Transverse colon (tissue), 4 donors: Measurements from ENCODE around the gene PLCD1. TPM values are rescaled to one million over a fixed set of nuclear protein-coding genes. Genes with fewer than 3 reads are reported as not detected.

Source experiments
- DNase-seq: peaks from one replicate; pipeline ENCODE4 v3.0.0-alpha.2; 2019
- H3K27ac ChIP-seq, 4 donors: fragments of 200-600 bp; sonication (generic); 2 replicates each; pipeline ENCODE4 v1.5.1; 2016 to 2018; ENCODE audit warnings: inconsistent platforms in 4 of 4
- H3K27me3 ChIP-seq: fragments of 200-600 bp; sonication (generic); 2 replicates; pipeline ENCODE4 v1.5.1; 2017; ENCODE audit warnings: inconsistent platforms
- H3K36me3 ChIP-seq, 4 donors: fragments of 200-600 bp; sonication (generic); 2 replicates each; pipeline ENCODE4 v1.5.1; 2017 to 2019; ENCODE audit warnings: inconsistent platforms in 4 of 4
- H3K4me1 ChIP-seq, 4 donors: fragments of 200-600 bp; sonication (generic); 2 replicates each; pipeline ENCODE4 v1.5.1; 2017 to 2020; ENCODE audit warnings: inconsistent platforms in 4 of 4
- H3K4me3 ChIP-seq, 4 donors: fragments of 200-600 bp; sonication (generic); 1 replicate in 1 of 4; 2 replicates in 3 of 4; pipeline versions ENCODE4 v1.5.1 to v1.6.1; 2017 to 2019; ENCODE audit warnings: inconsistent platforms in 4 of 4
- H3K9me3 ChIP-seq, 2 donors: fragments of 200-600 bp; sonication (generic); 2 replicates each; pipeline ENCODE4 v1.5.1; 2017 to 2019; ENCODE audit warnings: inconsistent platforms in 2 of 2
- EP300 ChIP-seq: sonication (generic); formaldehyde crosslinking; IDR thresholded peaks from one replicate; pipeline ENCODE4 v1.6.1; 2017; ENCODE audit warnings: antibody characterized with exemption, low read depth
- POLR2A ChIP-seq: fragments of 450-650 bp; IDR thresholded peaks from one replicate; pipeline ENCODE4 v1.6.1; 2016; ENCODE audit warnings: antibody characterized with exemption, mild to moderate bottlenecking, moderate library complexity
- POLR2AphosphoS5 ChIP-seq, 3 donors: sonication (generic); formaldehyde crosslinking; IDR thresholded peaks; one replicate each; pipeline ENCODE4 v1.6.1; 2016; ENCODE audit warnings: antibody characterized with exemption in 3 of 3
- WGBS, 2 donors: methylation state at CpG; one replicate each; pipeline ENCODE4 v1.1.5; 2018; ENCODE audit warnings: low coverage in 1 of 2; 5-methylcytosine and 5-hydroxymethylcytosine counted together
- in situ Hi-C, 4 donors: fragments of 200-750 bp; cut with MboI; loops; one replicate each; pipeline versions ENCODE4 v1.15.0 to v1.15.1; 2017; ENCODE audit warnings: low sequenced_read_pairs in 3 of 4, low pct_ligation_motif_present in 1 of 4, low pct_unique_long_range_greater_than_20kb in 1 of 4
- intact Hi-C: fragments of 100-400 bp; cut with DNase I; formaldehyde crosslinking; loops from one replicate; pipeline ENCODE4 v1.15.1; 2023; ENCODE audit warnings: low total_unique reads
- total RNA-seq, 4 donors: library from RNA; depleted of rRNA; stranded (reverse); fragments of >200 nt; gene quantifications; one replicate each; pipeline ENCODE4 v1.1.0, GENCODE V29; 2016
- TF ChIP-seq, protein P1 (sequence below), 5 experiments: fragments of 200-600 bp in 3 of 5; fragments of 450-650 bp in 2 of 5; sonication (generic) in 3 of 5; IDR thresholded peaks; 1 replicate in 2 of 5; 2 replicates in 3 of 5; pipeline ENCODE4 v1.5.1; 2016 to 2017; ENCODE audit warnings: antibody characterized with exemption in 5 of 5, inconsistent platforms in 3 of 5, mild to moderate bottlenecking in 2 of 5, moderate library complexity in 1 of 5

Gene PLCD1
- total RNA-seq, 4 donors from 2014 or later: 21.1 to 126 (median 91.4) TPM

DNA sequence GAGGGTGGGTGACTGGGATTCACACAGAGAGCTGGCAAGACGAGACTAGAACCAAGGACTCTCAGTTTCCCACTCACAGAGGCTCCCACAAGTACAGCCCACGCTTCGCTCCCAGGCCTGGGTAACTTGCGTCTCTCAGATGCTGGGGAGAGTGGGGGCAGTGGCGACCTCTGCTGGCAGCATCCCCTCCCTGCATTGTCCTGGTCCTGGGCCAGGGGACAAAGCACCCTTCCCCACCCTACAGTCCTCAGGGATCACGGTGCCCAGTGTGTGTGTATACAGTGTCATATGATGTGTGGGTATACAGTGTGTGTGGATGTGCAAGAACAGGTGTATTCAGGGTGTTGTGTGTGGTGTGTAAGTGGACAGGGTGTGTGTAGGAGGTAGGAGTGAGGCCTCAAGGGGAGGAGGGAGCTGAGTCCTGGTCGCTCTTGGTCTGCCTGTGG, 26.0 kb downstream of the PLCD1 start:
- WGBS, 2 donors: 18 to 29% methylated on average over 1 to 7 of the region's 7 CpGs
- in situ Hi-C loops (no loop called here), intact Hi-C loops (no loop called here)
- H3K36me3 ChIP-seq: peaks cover 0 to 13% (median 0%) of the 10 kb centered on the region in 4 donors
- H3K9me3 ChIP-seq: no peaks in the 10 kb centered on the region
- peak overlapping the region; percentile 80 to 88 (median 85) for H3K27ac ChIP-seq
- no peak for TF ChIP-seq EP300
- TF ChIP-seq, protein P1, sequence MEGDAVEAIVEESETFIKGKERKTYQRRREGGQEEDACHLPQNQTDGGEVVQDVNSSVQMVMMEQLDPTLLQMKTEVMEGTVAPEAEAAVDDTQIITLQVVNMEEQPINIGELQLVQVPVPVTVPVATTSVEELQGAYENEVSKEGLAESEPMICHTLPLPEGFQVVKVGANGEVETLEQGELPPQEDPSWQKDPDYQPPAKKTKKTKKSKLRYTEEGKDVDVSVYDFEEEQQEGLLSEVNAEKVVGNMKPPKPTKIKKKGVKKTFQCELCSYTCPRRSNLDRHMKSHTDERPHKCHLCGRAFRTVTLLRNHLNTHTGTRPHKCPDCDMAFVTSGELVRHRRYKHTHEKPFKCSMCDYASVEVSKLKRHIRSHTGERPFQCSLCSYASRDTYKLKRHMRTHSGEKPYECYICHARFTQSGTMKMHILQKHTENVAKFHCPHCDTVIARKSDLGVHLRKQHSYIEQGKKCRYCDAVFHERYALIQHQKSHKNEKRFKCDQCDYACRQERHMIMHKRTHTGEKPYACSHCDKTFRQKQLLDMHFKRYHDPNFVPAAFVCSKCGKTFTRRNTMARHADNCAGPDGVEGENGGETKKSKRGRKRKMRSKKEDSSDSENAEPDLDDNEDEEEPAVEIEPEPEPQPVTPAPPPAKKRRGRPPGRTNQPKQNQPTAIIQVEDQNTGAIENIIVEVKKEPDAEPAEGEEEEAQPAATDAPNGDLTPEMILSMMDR (IDR thresholded peaks at IDR 0.05): peak; percentile 68 to 96 (median 86)
- no peaks in the 10 kb centered on the region for H3K27me3 ChIP-seq
- DNase-seq: peak; percentile 79
- H3K4me1 ChIP-seq: peaks cover 19 to 43% (median 35%) of the 10 kb centered on the region in 4 donors
- no peak overlapping the region for H3K4me3 ChIP-seq

- H3K27me3 ChIP-seq: no peaks in the 10 kb centered on the region
- WGBS, 2 donors: 79 to 80% methylated on average over 3 to 9 of the region's 9 CpGs
- peak; percentile 8 for DNase-seq
- no peaks in the 10 kb centered on the region for H3K9me3 ChIP-seq
- H3K36me3 ChIP-seq: peaks cover 0 to 13% (median 0%) of the 10 kb centered on the region in 4 donors
- in situ Hi-C loops: no loop called here
- intact Hi-C loops: no loop called here
- H3K27ac ChIP-seq: peak overlapping the region; percentile 80 to 88 (median 85)
- no peak for TF ChIP-seq EP300
- no peak for TF ChIP-seq POLR2AphosphoS5 (IDR thresholded peaks at IDR 0.05)
- TF ChIP-seq, protein P1 (IDR thresholded peaks at IDR 0.05): no peak
- no peak for TF ChIP-seq POLR2A
- H3K4me1 ChIP-seq: peaks cover 24 to 47% (median 39%) of the 10 kb centered on the region in 4 donors
- H3K4me3 ChIP-seq: no peak overlapping the region
These were observed 26.5 kb downstream of the PLCD1 start for GRCh38 chr3:38002940-38003339.

DNA sequence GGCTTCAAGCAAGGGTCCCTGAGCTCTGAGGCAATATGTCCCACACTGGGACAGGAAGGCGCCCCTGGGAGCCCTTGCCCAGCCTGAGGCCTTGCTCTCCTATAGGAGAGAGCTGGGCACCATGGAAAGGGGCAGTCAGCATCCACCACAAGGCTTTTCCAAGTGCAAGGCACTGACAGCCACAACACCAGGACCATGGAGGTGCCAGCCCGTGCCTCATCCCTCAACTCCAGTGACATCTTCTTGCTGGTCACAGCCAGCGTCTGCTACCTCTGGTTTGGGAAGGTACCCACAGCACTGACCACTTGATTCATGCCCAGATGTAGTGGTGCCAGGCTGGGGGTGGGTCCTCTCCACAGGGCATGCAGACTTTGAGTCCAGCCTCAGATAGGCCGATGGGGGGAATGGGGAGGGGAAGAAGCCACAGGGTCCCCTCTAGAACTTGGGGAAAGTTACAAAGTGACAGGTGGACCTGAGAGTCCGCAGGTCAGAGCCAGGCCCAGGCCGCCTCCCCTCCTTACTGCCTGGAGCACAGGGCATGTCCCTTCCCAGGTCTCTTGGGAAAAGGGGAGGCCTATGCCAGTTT, 27.1 kb downstream of the PLCD1 start:
- 90 to 100% methylated on average over 1 to 6 of the region's 6 CpGs for WGBS, 2 donors
- in situ Hi-C loops: no loop called here
- TF ChIP-seq, protein P1 (IDR thresholded peaks at IDR 0.05): no peak
- peak; percentile 8 for DNase-seq
- H3K36me3 ChIP-seq: peaks cover 0 to 13% (median 0%) of the 10 kb centered on the region in 4 donors
- H3K9me3 ChIP-seq: no peaks in the 10 kb centered on the region
- H3K4me1 ChIP-seq: peaks cover 24 to 51% (median 45%) of the 10 kb centered on the region in 4 donors
- intact Hi-C loops: no loop called here
- no peaks in the 10 kb centered on the region for H3K27me3 ChIP-seq
- H3K27ac ChIP-seq: peak overlapping the region; percentile 80 to 88 (median 85)
- H3K4me3 ChIP-seq: no peak overlapping the region

DNA sequence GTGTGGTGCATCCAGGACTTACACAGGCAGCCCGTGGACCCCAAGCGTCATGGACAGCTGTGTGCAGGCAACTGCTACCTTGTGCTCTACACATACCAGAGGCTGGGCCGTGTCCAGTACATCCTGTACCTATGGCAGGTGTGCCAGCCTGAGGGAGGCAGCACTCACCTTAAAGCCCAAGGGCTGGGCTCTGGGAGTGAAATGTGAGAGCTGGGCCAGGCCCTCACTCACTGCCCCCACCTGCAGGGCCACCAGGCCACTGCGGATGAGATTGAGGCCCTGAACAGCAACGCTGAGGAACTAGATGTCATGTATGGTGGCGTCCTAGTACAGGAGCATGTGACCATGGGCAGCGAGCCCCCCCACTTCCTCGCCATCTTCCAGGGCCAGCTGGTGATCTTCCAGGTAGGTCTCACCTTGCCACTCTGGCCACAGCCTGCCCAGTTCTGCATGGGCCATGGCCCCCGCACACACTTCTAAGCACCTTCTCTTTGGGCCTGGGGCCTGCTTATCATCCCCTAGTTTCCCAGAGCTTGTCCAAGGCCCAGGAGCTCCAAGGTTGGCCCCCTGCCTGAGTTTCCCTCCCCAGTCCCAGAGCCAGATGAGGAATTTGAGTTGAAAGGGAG, 27.9 kb downstream of the PLCD1 start:
- in situ Hi-C loops (no loop called here), intact Hi-C loops (no loop called here)
- Histone ChIP-seq H3K9me3 (no peaks in the 10 kb centered on the region), H3K36me3 (peaks cover 0 to 11% (median 0%) of the 10 kb centered on the region in 4 donors), H3K4me3 (no peak overlapping the region), H3K27ac (no peak overlapping the region), H3K4me1 (peaks cover 28 to 56% (median 49%) of the 10 kb centered on the region in 4 donors), H3K27me3 (no peaks in the 10 kb centered on the region)
- TF ChIP-seq POLR2AphosphoS5 (IDR thresholded peaks at IDR 0.05) (peak in 1 of 3 donors; percentile 16), POLR2A (no peak)
- TF ChIP-seq, protein P1 (IDR thresholded peaks at IDR 0.05): peak in 2 of 5 experiments; percentile 15 to 40
- 80% methylated on average over 9 of the region's 9 CpGs; no CpG with 5 or more reads in 1 of the 2 donors for WGBS, 2 donors
- DNase-seq: peak; percentile 11
